Uterus (tissue), 2 donors: ENCODE data around the gene ATP1A1.

ENCODE experiments used
- CTCF ChIP-seq, 4 experiments: fragments of 200-600 bp in 2 of 4; fragments of 450-650 bp in 2 of 4; sonication (generic) in 2 of 4; IDR thresholded peaks; one replicate each; pipeline ENCODE4 v1.5.1; 2016 to 2019; ENCODE audit warnings: antibody characterized with exemption in 4 of 4, mild to moderate bottlenecking in 2 of 4, moderate library complexity in 1 of 4
- POLR2A ChIP-seq, 2 donors: fragments of 450-650 bp; IDR thresholded peaks; one replicate each; pipeline ENCODE4 v1.6.1; 2016; ENCODE audit warnings: antibody characterized with exemption in 2 of 2, mild to moderate bottlenecking in 1 of 2, moderate library complexity in 1 of 2

GRCh38 chr1:116448785-116449385, 75.8 kb downstream of the ATP1A1 start:
- TF ChIP-seq CTCF (IDR thresholded peaks at IDR 0.05) (no peak), POLR2A (IDR thresholded peaks at IDR 0.05) (no peak)
